GM19351 (cell line): ENCODE measurements around the gene TFAP2E.

ENCODE experiments used
- ATAC-seq: cut with Tn5 transposase; IDR thresholded peaks from one replicate; pipeline ENCODE4 v1.9.1; 2021; ENCODE audit warnings: mild to moderate bottlenecking, moderate library complexity; ENCODE audit not compliant: unreplicated experiment

TFAP2E gene

DNA sequence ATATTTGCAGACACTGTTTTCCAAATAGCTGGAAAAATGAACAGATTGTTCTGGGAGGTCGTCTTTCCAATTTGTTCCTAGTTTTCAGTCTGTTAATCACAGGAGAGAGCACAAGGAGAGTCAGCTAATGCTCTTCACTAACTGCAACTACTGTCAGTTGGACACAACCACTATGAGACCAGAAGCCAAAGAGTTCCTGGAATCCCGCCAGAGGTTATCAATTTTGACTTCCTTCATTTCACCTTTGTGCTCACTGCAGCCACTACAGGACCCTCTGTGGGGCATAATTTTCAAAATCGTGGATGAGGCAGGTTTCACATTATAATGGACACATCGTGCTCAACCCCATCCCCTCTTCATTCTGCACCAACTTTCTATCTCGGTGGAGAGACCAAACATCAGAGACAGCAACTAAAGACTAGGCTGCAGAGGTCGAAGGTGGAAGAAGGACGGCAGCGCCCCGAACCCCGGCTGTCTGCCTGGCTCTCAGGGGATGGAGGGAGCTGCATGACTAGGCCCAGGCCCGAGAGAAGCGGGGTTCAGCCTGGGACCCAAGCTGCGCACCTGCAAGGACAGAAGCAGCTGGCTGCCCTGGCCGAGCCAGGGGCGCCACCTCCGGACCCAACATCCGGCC is 16.5 kb upstream of the TFAP2E start:
- ATAC-seq: no peak

DNA sequence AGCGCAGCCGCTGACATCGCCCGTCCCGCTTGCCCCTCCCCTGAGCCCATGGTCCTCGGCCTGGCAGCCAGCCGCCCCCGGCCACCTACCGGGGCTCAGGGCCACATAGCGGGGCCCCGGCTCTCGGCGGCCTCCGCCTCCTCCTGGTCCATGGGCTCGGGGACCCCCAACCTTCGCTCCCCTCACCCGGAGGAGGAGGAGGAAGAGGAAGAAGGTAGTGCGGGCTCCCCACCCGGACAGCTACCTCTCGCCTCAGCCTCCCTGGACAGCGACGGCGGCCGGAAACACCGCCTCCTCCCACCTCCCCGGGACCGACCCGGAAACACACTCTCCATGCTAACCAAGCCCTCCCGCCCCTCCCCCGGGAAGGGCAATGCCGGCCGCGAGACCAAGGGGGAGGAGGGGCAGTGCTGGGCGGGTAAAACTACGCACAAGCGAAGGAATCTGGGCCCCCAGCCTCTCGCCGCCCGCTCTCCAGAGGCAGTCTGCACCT is 15.9 kb upstream of the TFAP2E start, which contains the start of gene KIAA0319L:
KIAA0319L (minus strand) TSS at position 286 of the 493 bp plus-strand sequence. CDS start 2,912 bp downstream, outside the sequence.
- peak; percentile 73 for ATAC-seq

DNA sequence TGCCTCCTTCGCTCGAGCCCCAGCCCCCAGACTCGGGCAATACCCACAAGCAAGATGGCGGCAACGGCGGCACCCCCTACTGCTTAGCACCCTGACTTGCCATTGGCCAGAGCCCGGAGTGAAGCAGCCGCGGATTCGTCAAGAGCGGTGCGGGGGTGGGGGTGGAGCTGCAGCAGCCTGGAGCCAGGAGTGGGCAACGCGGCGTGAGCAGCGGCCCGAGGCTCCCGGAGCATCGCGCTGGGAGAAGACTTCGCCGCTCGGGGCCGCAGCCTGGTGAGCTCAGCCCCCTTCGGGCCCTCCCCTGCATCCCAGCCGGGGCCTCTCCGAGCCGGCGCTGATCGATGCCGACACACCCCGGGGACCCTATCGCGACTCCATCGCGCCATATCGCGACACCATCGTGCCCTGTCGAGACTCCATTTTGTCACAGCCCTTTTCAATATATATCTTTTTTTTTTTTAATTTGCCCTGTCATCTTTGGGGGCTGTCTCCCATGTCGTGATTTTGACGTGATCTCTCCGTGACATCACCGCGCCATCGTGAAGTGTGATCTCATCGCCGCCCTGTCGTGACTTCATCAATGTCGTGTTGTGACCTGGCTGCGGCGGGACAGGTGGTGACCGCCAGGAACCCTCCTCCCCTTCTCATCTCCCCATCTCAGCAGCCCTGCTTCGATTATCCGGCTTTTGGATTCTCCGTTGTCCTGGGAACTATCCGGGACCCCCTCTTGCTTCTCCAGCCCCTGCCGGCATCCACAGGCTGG is 15.3 kb upstream of the TFAP2E start, which contains the start of gene NCDN:
NCDN (plus strand) TSS at position 189 of the 763 bp plus-strand sequence; CDS start at position 581, 392 bp downstream.
- peak; percentile 82 for ATAC-seq

DNA sequence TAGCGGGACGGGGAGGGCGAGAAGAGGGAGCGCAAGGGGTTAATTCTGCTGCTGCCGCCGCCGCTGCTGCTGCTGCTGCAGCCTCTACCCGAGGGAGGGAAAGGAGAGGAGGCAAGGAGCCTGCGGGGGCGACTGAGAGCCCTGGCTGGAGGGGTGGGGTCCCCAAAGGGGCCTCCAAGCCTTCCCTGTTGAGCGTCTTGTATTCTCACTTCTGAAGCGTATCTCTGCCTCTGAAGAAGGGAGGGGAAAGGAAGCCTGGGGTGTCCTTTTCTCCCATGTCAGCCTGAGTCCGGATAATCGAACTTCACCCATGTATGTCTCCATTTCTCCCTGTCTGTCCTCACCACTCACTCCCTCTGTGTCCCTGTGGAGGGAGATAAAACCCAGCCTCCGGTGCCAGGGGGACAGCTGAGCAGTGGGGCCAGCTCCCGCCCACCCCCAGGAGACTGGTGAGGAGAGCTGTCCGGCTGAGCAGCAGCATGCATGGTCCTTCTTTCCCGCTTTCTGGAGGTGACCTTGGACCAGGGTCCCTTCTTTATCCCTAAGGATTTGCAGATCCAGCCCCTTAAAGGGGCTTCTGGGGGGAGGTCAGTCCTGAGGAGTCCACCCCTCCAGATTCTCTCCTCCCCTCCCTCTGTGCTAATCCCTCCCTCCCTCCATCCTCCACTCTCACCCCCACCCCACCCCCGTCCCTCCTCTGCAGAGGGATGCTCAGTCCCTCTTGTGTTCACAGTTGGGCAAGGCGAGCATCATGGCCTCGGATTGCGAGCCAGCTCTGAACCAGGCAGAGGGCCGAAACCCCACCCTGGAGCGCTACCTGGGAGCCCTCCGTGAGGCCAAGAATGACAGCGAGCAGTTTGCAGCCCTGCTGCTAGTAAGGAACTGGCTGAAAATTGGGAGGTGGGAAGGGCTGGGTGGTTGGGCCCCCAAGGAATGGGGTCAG is 14.5 kb upstream of the TFAP2E start:
- ATAC-seq: no peak

DNA sequence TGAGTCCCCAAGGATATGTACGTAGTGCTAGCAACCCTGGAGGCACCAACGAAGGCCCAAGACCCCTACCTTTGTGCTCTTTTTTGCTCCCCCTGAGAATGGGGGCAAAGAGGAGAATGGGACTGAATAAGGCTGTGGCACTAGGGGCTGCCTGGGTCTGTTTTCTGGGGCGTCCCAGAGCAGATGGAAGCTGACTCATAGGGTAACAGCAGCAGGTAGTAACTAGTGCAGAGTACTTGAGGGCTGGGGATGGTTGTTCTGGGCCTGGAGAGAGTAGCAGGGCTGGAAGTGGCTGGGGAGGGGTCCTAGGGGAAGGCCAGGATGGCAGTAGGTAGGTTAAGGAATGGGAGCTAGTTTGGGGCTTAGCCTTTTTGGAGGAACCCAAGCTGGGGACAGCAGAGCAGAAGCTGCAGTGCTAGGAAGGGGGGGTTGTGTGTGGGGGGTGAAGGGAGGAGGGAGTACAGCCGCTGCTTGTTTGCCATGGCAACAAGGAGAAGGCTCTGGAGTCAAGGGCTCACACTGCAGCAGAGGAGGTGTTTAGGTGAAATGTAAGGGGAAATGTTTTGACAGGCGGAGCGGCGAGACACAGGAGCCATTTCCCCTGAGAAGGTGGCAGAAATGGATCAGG is 13.7 kb upstream of the TFAP2E start:
- no peak for ATAC-seq

DNA sequence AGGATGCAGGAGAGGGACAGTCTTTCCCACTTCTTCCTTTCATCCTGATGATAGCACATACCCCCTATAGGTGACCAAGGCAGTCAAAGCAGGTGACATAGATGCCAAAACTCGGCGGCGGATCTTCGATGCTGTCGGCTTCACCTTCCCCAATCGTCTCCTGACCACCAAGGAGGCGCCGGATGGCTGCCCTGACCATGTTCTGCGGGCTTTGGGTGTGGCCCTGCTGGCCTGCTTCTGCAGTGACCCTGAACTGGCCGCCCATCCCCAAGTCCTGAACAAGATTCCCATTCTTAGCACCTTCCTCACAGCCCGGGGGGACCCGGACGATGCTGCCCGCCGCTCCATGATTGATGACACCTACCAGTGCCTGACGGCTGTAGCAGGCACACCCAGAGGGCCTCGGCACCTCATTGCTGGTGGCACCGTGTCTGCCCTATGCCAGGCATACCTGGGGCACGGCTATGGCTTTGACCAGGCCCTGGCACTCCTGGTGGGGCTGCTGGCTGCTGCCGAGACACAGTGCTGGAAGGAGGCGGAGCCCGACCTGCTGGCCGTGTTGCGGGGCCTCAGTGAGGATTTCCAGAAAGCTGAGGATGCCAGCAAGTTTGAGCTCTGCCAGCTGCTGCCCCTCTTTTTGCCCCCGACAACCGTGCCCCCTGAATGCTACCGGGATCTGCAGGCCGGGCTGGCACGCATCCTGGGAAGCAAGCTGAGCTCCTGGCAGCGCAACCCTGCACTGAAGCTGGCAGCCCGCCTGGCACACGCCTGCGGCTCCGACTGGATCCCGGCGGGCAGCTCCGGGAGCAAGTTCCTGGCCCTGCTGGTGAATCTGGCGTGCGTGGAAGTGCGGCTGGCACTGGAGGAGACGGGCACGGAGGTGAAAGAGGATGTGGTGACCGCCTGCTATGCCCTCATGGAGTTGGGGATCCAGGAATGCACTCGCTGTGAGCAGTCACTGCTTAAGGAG is 12.6 kb upstream of the TFAP2E start:
- ATAC-seq: no peak

DNA sequence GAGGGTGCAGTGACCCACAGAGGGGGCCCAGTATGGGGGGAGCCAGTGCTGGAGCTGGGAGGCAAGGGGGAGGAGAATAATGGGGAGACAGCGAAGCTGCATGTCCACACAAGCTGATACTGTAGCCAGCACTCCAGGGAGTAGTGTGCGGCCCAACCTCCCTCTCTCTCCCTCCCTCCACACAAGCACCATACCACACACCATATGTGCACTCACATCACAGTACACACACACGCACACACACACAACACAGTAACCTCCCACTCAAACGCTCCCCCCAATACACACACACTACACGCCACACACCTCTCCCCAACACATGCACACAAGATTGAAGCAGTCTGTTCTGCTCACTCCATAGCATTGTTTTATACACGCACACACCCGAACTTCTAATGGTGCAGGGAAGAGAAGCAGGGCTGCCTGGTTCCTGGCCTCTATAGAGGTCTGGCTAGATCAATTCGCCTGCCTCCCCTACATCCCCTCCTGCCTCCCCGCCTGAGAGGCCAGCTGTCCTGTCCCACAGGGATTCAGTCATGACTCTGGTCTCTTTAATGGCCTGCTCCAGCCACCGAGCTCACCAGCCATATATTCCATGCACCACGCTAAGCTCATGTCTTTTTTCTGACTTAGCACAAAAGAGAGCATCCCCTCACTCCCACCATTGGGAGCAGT is 11.7 kb upstream of the TFAP2E start:
- no peak for ATAC-seq

DNA sequence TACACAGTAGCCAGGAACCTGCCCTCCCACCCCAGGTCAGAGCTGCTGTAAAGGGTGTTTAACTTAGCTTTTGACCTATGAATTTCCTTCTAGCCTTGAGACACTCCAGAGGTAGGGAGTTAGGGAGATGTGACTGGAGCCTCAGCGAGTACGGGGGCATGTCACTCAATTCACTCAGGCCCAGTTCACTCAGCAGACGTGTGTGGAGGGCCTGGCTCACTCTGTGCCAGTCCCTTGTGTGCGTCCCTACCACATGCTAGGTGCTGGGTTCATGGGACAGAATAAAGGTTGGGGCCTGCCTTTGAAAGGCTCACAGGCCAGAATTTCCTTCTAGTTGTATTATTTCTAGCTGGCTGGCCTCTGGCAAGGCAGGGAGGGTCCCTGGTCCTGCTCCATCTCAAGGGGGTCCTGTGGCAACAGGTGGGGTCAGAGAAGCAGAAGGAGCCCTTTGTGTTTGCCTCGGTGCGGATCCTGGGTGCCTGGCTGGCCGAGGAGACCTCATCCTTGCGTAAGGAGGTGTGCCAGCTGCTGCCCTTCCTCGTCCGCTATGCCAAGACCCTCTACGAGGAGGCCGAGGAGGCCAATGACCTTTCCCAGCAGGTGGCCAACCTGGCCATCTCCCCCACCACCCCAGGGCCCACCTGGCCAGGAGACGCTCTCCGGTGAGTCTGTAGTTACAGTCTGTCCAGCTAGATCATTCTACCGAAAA is 11.0 kb upstream of the TFAP2E start:
- no peak for ATAC-seq

DNA sequence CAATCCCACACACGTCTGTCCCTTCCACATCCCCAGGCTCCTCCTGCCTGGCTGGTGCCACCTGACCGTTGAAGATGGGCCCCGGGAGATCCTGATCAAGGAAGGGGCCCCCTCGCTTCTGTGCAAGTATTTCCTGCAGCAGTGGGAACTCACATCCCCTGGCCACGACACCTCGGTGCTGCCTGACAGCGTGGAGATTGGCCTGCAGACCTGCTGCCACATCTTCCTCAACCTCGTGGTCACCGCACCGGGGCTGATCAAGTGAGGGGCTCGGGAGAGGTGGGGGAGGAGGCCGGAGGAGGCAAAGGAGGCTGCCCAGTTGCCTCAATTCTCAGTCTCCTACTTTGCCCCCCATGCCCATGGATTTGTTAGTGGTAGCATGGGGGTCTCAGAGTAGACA is 9.9 kb upstream of the TFAP2E start:
- ATAC-seq: no peak

DNA sequence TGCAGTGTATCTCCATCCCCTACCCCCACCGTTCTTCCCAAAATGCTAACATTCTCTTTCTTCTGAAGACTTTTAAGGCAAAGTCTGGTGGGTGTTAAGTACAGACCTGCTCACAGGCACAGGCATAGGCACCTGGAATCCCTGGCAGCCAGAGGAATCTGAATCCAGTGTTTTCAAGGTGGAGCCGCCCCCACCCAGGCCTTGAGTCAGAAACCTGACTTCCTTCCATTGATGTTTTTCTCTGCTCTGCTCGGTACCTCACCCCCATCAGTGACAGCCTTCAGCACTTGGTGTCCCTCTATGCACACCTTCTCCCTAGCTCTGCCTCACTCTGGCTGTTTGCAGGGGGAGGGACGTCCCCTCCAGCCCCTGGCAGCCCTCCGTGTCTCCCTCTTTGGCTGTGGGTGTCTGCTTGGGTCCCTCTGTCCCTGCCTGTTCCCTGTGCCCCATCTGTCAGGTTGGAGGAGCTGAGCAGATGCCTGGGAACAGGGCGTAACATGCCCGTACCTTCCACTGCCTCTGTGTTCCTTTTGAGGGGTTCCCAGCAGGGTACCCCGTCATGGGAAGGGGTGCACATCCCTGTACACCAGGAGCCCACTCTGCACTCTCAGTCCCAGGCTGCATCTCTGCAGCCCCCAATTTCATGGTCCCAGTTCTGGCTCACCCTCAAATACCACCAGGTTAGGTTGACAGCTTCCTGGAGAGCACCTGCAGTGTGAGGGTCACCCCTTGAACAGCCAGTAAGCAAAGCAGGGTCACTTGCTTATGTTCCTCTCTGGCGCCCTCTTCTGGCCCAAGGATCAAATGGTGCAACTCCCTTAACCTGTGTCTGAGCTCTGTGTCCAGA is 8.9 kb upstream of the TFAP2E start:
- ATAC-seq: no peak

DNA sequence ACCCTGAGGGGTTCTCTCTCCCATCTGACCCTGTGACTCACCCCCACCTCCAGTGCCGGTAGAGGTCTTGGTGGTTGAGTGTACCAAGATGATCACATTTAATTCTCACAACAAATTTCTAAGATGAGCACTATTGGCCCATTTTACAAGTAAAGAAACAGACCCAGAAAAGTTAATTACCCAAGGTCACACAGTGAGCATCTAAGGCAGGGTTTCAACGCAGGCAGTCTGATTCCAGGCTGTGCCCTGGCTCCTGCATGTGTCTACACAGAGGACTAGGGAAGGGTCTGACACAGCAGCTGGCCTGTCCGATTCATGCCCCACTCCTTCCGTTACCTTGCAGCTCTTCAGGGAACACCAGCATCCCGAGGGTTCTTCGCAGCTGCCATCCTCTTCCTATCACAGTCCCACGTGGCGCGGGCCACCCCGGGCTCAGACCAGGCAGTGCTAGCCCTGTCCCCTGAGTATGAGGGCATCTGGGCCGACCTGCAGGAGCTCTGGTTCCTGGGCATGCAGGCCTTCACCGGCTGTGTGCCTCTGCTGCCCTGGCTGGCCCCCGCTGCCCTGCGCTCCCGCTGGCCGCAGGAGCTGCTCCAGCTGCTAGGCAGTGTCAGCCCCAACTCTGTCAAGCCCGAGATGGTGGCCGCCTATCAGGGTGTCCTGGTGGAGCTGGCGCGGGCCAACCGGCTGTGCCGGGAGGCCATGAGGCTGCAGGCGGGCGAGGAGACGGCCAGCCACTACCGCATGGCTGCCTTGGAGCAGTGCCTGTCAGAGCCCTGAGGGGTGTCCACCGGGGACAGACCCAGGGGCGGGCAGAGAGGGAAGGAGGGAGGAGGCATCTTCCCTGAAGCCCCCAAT is 8.0 kb upstream of the TFAP2E start:
- no peak for ATAC-seq

DNA sequence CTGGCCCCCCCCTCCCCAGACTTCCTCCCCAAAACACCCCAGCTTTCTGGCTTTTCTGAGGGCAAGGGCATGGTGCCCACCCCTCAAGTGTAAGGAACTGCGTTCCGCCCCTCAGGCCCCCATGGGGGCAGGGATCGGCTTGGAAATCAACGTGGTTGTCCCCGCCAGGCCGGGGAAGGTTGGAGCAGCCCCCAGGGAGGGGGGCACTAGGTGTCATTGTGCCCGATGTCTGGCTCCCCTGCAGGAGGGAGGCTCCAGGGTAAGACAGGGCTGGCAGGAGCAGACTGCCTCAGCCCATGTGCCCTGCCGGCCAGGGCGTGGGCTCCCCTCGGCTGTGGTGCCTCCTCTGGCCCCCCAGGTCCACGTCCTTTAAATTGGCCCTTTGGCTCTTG is 7.4 kb upstream of the TFAP2E start:
- no peak for ATAC-seq

DNA sequence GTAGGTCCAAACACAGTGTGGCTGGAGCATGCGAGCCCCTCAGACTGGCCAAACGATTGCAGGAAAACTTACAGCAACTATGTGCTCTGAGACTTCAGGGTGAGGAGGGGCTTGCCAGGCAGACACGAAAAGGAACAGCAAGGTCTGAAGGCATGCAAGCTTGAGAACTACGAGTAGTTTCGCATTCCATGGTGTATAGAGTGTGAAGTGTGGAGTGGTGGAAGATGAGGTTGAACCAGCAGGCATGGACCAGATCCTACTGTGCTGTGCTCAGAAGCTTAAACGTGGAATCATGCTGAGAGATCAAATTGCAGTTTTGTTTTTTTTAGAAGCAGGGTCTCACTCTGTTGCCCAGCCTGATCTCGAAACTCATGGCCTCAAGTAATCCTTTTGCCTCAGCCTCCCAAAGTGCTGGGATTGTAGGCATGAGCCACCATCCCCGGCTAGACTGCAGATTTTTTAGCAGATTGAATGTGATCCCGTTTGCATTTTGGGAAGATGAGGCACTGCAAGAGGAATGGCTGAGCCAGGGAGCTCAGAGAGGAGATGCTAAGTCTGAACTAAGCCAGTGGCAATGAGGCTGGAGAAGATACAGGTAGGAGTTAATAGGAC is 5.1 kb upstream of the TFAP2E start:
- ATAC-seq: no peak

DNA sequence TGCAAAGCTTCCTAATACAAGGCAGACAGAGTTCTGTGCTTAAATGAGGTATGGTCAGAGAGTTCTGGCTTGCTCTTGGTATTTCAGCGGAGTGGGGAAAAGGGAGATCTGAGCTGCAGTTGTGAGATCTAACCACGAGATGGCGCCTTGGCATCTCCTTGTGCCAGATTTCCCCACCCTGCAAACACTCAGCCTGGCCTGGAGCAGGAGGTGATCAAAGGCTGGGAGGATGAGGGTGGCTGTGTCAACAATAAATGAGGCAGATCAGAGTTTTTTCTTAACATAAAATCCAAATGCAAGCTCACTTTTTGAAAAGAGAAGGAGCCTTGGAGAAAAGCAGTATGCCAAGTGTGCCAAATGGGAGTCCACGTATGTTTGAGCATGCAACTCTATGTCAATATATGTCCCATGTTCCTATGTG is 4.1 kb upstream of the TFAP2E start:
- ATAC-seq: no peak

DNA sequence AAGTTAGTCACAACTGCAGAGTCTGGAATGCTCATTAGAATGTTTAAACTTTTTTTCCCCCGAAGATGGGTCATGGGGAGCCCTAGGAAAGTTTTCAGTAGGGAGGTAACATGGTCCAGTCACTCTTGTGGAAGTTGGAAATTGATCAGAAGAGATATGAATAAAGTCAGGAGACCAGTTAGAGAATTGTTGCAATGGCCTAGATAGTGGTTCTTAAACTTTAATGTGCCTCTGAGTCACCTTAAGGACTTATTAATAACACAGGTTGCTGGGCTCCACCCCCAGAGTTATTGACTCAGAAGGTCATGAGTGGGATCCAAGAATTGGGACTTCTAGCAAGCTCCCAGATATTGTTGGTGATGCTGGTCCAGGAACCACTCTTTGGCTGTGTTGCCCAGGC is 3.2 kb upstream of the TFAP2E start:
- no peak for ATAC-seq

DNA sequence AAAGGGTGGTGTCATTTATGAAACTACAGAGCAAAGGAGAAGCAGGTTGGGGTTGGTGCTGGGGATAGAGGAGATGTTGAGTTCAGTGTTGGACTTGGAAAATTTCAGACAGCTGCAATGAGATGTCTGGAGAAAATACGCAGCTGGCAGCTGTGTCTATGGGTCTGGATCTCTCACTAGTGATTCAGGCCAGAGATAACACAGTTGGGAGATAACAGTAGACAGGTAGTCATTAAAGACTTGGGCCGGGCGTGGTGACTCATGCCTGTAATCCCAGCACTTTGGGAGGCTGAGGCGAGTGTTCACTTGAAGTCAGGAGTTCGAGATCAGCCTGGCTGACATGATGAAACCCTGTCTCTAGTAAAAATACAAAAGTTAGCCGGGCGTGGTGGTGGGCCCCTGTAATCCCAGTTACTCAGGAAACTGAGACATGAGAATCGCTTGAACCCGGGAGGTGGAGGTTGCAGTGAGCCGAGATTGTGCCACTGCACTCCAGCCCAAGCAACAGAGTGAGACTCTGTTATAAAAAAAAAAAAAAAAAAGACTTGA is 2.5 kb upstream of the TFAP2E start:
- no peak for ATAC-seq
